Measurements from ENCODE around the gene TBC1D13.

GRCh38 chr9:128768606-128769005 is 18.4 kb upstream of the TBC1D13 start:
- no peak for TF ChIP-seq BRCA1 (IDR thresholded peaks at IDR 0.05)
- no peak for TF ChIP-seq BRCA1 (CRISPR knock-in tag; IDR thresholded peaks at IDR 0.05)
- TF ChIP-seq, protein P1, sequence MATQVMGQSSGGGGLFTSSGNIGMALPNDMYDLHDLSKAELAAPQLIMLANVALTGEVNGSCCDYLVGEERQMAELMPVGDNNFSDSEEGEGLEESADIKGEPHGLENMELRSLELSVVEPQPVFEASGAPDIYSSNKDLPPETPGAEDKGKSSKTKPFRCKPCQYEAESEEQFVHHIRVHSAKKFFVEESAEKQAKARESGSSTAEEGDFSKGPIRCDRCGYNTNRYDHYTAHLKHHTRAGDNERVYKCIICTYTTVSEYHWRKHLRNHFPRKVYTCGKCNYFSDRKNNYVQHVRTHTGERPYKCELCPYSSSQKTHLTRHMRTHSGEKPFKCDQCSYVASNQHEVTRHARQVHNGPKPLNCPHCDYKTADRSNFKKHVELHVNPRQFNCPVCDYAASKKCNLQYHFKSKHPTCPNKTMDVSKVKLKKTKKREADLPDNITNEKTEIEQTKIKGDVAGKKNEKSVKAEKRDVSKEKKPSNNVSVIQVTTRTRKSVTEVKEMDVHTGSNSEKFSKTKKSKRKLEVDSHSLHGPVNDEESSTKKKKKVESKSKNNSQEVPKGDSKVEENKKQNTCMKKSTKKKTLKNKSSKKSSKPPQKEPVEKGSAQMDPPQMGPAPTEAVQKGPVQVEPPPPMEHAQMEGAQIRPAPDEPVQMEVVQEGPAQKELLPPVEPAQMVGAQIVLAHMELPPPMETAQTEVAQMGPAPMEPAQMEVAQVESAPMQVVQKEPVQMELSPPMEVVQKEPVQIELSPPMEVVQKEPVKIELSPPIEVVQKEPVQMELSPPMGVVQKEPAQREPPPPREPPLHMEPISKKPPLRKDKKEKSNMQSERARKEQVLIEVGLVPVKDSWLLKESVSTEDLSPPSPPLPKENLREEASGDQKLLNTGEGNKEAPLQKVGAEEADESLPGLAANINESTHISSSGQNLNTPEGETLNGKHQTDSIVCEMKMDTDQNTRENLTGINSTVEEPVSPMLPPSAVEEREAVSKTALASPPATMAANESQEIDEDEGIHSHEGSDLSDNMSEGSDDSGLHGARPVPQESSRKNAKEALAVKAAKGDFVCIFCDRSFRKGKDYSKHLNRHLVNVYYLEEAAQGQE (IDR thresholded peaks at IDR 0.05; ENCODE audit: borderline replicate concordance) = no peak
- TF ChIP-seq, protein P1 (CRISPR knock-in tag; IDR thresholded peaks at IDR 0.05; ENCODE audit: low read depth) = no peak
- no peak for TF ChIP-seq CTCF (IDR thresholded peaks at IDR 0.05 in 2 of 3, conservative IDR thresholded peaks at IDR 0.05 in 1 of 3; ENCODE audit: insufficient read depth in 2 of 3, low read depth in 1 of 3, low read length in 3 of 3)
- no peak for TF ChIP-seq EZH2 (IDR thresholded peaks at IDR 0.05; ENCODE audit: borderline replicate concordance, low read depth, low read length)
